Thoracic aorta (tissue), 2 donors: ENCODE results near the gene PRRX2. TPM values are rescaled to one million over a fixed set of nuclear protein-coding genes. Genes with fewer than 3 reads are reported as not detected.

Experiments used
- ATAC-seq: fragments of 150-250 bp; one replicate; pipeline ENCODE4 v1.8.0; 2017; ENCODE audit warnings: low read depth; ENCODE audit not compliant: insufficient number of reproducible peaks, low FRiP score
- DNase-seq: peaks from one replicate; pipeline ENCODE4 v3.0.0-alpha.2; 2020; ENCODE audit warnings: low spot score
- H3K27ac ChIP-seq, 2 donors: fragments of 200-600 bp; sonication (generic); 1 replicate in 1 of 2; 2 replicates in 1 of 2; pipeline ENCODE4 v1.5.1; 2016; ENCODE audit warnings: mild to moderate bottlenecking in 2 of 2, moderate library complexity in 2 of 2
- H3K27me3 ChIP-seq: fragments of 200-600 bp; sonication (generic); replicated peaks from 2 replicates; pipeline ENCODE4 v1.6.0; 2016; ENCODE audit warnings: mild to moderate bottlenecking; ENCODE audit not compliant: insufficient read depth
- H3K36me3 ChIP-seq: fragments of 200-600 bp; sonication (generic); one replicate; pipeline ENCODE4 v1.5.1; 2016
- H3K4me1 ChIP-seq, 2 donors: fragments of 200-600 bp; sonication (generic); 1 replicate in 1 of 2; 2 replicates in 1 of 2; pipeline versions ENCODE4 v1.5.1 to v1.6.0; 2016; ENCODE audit warnings: low read depth in 2 of 2, mild to moderate bottlenecking in 1 of 2; ENCODE audit not compliant: control insufficient read depth in 1 of 2
- H3K4me3 ChIP-seq: fragments of 200-600 bp; sonication (generic); 2 replicates; pipeline ENCODE4 v1.5.1; 2016; ENCODE audit warnings: mild to moderate bottlenecking
- H3K9me3 ChIP-seq: fragments of 200-600 bp; sonication (generic); 2 replicates; pipeline ENCODE4 v1.5.1; 2016
- CTCF ChIP-seq: fragments of 200-600 bp; sonication (generic); IDR thresholded peaks from one replicate; pipeline ENCODE4 v1.5.1; 2019; ENCODE audit warnings: antibody characterized with exemption
- total RNA-seq, 2 donors: library from RNA; depleted of rRNA; stranded (reverse); fragments of >200 nt; gene quantifications; one replicate each; pipeline versions ENCODE4 v1.1.0 to v1.2.3, GENCODE V29; 2016

PRRX2 gene
- total RNA-seq, 2 donors from 2014 or later, result 42.0 to 66.1 TPM

DNA sequence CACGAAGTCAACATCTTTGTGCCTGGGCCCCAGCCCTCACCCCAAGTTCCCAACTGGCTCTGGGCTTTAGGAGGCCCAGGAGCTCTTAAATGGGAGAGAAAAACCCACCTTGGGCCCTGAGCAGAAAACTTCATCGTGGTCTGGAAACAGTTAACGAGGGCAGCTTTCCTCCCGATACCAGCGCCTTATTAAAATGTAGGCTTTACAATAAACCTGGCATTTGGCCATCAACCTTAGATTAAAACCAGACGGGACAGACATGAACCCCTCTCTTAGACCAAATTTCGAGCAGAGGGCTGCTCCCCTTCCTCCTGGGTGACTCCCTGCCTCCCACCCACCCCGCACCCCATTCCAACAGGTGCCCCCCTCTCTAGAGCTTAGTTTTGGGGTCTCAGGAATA is 39.4 kb downstream of the PRRX2 start:
- no peaks in the 10 kb centered on the region for H3K27me3 ChIP-seq
- no peaks in the 10 kb centered on the region for H3K9me3 ChIP-seq
- DNase-seq, result no peak
- no peak for ATAC-seq
- peaks cover 26 to 56% of the 10 kb centered on the region in 2 donors for H3K4me1 ChIP-seq
- no peaks in the 10 kb centered on the region for H3K36me3 ChIP-seq
- H3K27ac ChIP-seq, result peak overlapping the region; percentile 93 to 98
- TF ChIP-seq CTCF, result no peak
- no peak overlapping the region for H3K4me3 ChIP-seq

DNA sequence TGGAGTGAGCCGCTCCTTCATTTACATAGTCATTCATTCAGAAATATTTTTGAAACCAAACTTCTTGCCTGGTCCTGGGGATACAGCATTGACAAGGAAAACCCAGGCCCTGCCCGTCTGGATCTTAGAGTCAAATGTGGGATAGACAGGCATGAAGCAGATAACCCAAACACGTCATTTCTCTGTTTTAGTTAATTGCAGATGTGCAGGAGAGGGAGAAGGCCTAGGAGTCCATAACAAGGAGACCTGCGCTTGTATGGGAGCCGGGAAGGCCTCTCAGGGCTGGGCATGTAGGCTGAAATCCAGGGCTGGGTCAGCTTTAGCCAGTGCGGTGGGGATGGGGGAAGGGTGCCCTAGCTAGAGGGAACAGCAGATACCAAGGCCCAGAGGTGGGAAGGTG is 43.3 kb downstream of the PRRX2 start:
- ATAC-seq (no peak), DNase-seq (no peak)
- Histone ChIP-seq H3K9me3 (no peaks in the 10 kb centered on the region), H3K36me3 (no peaks in the 10 kb centered on the region), H3K27ac (peak overlapping the region; percentile 40 to 93), H3K27me3 (no peaks in the 10 kb centered on the region), H3K4me1 (peaks cover 34 to 67% of the 10 kb centered on the region in 2 donors), H3K4me3 (no peak overlapping the region)
- TF ChIP-seq CTCF, result no peak

DNA sequence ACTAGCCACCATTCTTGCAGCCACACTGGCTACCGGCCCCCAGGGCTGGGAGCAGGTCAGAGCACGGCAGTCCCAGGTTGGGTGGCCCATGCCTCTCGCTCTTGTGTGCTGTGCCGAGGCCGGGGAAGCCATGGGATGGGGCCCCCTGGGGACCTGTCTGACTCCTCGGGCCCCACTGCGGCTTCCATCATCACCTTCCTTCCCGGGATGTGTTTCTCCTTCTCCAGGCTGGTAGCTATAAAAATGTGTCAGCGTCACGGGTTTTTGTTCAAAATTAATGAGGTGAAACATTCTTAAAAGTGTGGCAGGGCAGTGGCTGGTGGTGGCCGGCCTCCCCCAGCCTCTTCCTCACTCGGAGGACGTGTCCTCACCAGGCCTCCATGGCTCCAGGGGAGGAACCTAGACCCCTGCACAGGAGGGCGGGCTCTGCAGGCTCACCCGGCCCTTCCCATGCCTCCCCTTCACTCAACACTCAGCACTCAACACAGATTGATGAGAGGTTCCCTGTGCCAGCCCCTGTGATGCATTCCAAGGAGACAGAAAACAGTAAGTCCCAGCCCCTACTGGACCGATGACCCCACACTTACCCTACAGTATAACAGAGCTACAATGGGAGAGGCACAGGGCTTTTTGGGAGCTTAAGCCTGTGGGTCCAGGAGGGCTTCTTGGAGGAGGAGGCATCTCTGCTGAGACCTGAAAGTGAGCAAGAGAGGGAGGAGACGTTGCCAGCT is 44.2 kb downstream of the PRRX2 start:
- H3K27ac ChIP-seq, result peak overlapping the region; percentile 40 to 93
- TF ChIP-seq CTCF, result no peak
- no peak for DNase-seq
- H3K36me3 ChIP-seq, result no peaks in the 10 kb centered on the region
- H3K27me3 ChIP-seq, result no peaks in the 10 kb centered on the region
- no peaks in the 10 kb centered on the region for H3K9me3 ChIP-seq
- ATAC-seq, result no peak
- H3K4me1 ChIP-seq, result peaks cover 34 to 67% of the 10 kb centered on the region in 2 donors
- no peak overlapping the region for H3K4me3 ChIP-seq

- Histone ChIP-seq H3K9me3 (no peaks in the 10 kb centered on the region), H3K4me3 (no peak overlapping the region), H3K36me3 (no peaks in the 10 kb centered on the region), H3K27ac (peak overlapping the region; percentile 40 to 93), H3K27me3 (no peaks in the 10 kb centered on the region), H3K4me1 (peaks cover 40 to 67% of the 10 kb centered on the region in 2 donors)
- no peak for ATAC-seq
- no peak for TF ChIP-seq CTCF
- DNase-seq, result no peak
Measured at GRCh38 chr9:129710169-129710453, 44.7 kb downstream of the PRRX2 start.

DNA sequence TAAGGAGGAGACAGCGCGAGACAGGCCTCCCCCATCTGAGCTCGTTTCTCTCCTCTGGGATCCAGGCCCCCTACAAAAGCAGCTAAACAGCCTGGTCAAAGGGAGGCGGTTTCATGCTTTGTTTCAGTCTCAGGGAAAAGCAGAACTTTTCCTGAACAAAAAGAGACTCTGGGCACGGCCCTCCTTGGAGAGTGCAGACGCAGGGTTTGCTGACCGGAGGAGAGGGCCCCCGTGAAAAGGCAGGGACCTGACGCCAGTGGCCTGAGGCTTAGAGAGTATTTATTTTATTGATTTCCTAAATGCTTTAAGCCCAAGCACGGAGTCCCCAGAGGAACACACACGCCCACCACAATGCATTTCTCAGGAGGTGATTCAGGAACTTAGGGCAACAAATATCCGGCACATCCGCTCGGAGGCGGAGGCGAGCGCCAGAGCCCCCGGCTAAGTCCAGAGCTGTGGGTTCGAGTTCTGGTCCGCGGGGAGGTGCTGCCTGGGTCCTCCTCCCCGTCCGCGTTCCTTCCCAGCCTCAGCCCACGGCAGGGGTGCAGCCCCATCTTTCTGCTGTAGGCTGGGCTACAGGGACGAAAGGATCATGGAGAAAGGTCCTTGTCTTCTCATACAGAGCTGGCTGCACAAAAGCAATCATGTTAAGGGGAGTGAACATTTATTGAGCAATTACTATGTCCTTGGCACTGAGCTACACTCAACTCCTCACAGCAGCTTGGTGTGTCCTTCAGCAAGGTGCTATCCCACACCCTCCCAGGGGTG is 47.4 kb downstream of the PRRX2 start:
- peak overlapping the region; percentile 92 to 93 for H3K27ac ChIP-seq
- peaks cover 51 to 86% of the 10 kb centered on the region in 2 donors for H3K4me1 ChIP-seq
- no peak for TF ChIP-seq CTCF
- peak overlapping the region; percentile 44 for H3K4me3 ChIP-seq
- peak; percentile 43 for DNase-seq
- no peaks in the 10 kb centered on the region for H3K9me3 ChIP-seq
- no peaks in the 10 kb centered on the region for H3K27me3 ChIP-seq
- ATAC-seq, result no peak
- H3K36me3 ChIP-seq, result no peaks in the 10 kb centered on the region
